HepG2 (cell line): ENCODE measurements around the gene DPH2. TPM values are rescaled to one million over a fixed set of nuclear protein-coding genes. Genes with fewer than 3 reads are reported as not detected.
A peak's percentile ranks its signal among the peaks of the same experiment; 100 is the strongest.

ENCODE experiments used
- ATAC-seq: fragments of 200-7000 bp; cut with Tn5 transposase; 3 replicates; pipeline ENCODE4 v1.9.1; 2020; ENCODE audit warnings: mild to moderate bottlenecking, moderate library complexity
- BruUV-seq: library from RNA; stranded (reverse); fragments of 400-500 nt; replicated peaks from 2 replicates; lab custom pipeline; 2021; lab: Mats Ljungman, UMichigan
- CTCF ChIA-PET: fragments of 300-600 bp; formaldehyde crosslinking; extraction: SDS; loops from one replicate; lab custom pipeline; 2021; ENCODE audit warnings: low total read pairs, inconsistent platforms, low intra/inter-chr PET ratio; lab: Yijun Ruan, JAX
- POLR2A ChIA-PET: fragments of 350-600 bp; sonication (Branson Sonifier 250); formaldehyde crosslinking; loops from one replicate; lab custom pipeline; 2020; ENCODE audit warnings: antibody characterized with exemption, inconsistent platforms; lab: Yijun Ruan, JAX
- DNase-seq: peaks from one replicate; pipeline ENCODE4 v3.0.0-alpha.2; 2015; ENCODE audit warnings: low spot score
- FAIRE-seq: peaks from 3 replicates; lab custom pipeline; 2011; peaks lifted over from hg19 to GRCh38; lab: Jason Lieb, UNC
- H2AFZ ChIP-seq: one replicate; pipeline ENCODE4 v1.6.1; 2011; ENCODE audit warnings: low read length, inconsistent platforms
- H3K27ac ChIP-seq: fragments of 300-600 bp; 3 replicates; pipeline ENCODE4 v1.8.0; 2011; ENCODE audit warnings: mixed run types, mild to moderate bottlenecking, mixed read lengths, low read length, inconsistent platforms; ENCODE audit not compliant: insufficient read depth; ENCODE audit errors: extremely low read length
- H3K27me3 ChIP-seq, 2 experiments: fragments of 200-600 bp in 1 of 2; 2 replicates in 1 of 2; 3 replicates in 1 of 2; pipeline versions ENCODE4 v1.6.0 to v1.8.0; 2011; ENCODE audit warnings: low read length in 2 of 2, mild to moderate bottlenecking in 2 of 2, moderate library complexity in 2 of 2, inconsistent platforms in 1 of 2; ENCODE audit not compliant: insufficient read depth in 2 of 2, control insufficient read depth in 1 of 2
- H3K36me3 ChIP-seq, 2 experiments: fragments of 200-600 bp in 1 of 2; replicated peaks in 1 of 2; 2 replicates in 1 of 2; 3 replicates in 1 of 2; pipeline versions ENCODE4 v1.5.1 to v1.8.0; 2011; ENCODE audit warnings: low read length in 2 of 2, inconsistent platforms in 1 of 2; ENCODE audit not compliant: insufficient read depth in 2 of 2, control insufficient read depth in 1 of 2
- H3K4me1 ChIP-seq: 2 replicates; pipeline ENCODE4 v1.5.1; 2012; ENCODE audit warnings: low read length, inconsistent platforms; ENCODE audit not compliant: insufficient read depth
- H3K4me2 ChIP-seq: 2 replicates; pipeline ENCODE4 v1.6.0; 2011; ENCODE audit warnings: low read depth, low read length, inconsistent platforms
- H3K4me3 ChIP-seq, 3 experiments: fragments of 200-600 bp in 1 of 3; sonication (generic), shearing (Covaris generic) in 1 of 3; replicated peaks in 1 of 3; 2 replicates each; pipeline ENCODE4 v1.5.1; 2011 to 2016; ENCODE audit warnings: low read length in 3 of 3, inconsistent platforms in 2 of 3, low read depth in 2 of 3, mild to moderate bottlenecking in 2 of 3, control low read depth in 1 of 3, mixed read lengths in 1 of 3; ENCODE audit not compliant: insufficient read depth in 1 of 3
- H3K79me2 ChIP-seq: one replicate; pipeline ENCODE4 v1.6.1; 2011; ENCODE audit warnings: low read length, inconsistent platforms; ENCODE audit not compliant: insufficient read depth
- H3K9ac ChIP-seq: 2 replicates; pipeline ENCODE4 v1.6.0; 2011; ENCODE audit warnings: mild to moderate bottlenecking, low read depth, low read length, inconsistent platforms; ENCODE audit not compliant: insufficient read depth
- H3K9me3 ChIP-seq: 2 replicates; pipeline ENCODE4 v1.5.1; 2012; ENCODE audit warnings: mild to moderate bottlenecking, low read length
- H4K20me1 ChIP-seq: 2 replicates; pipeline ENCODE4 v1.6.0; 2011; ENCODE audit warnings: inconsistent platforms, mild to moderate bottlenecking, low read length, moderate library complexity; ENCODE audit not compliant: insufficient read depth
- ATF7 ChIP-seq, 2 experiments: fragments of 450-650 bp in 1 of 2; sonication (generic) in 1 of 2; formaldehyde crosslinking in 1 of 2; IDR thresholded peaks; 2 replicates each; pipeline versions ENCODE4 v1.4.0 to v1.6.1; 2016 to 2020; ENCODE audit warnings: antibody characterized with exemption in 1 of 2, mild to moderate bottlenecking in 1 of 2, missing genetic modification reagents in 1 of 2
- NR2F6 ChIP-seq, 2 experiments: IDR thresholded peaks; 2 replicates each; pipeline ENCODE4 v1.6.1; 2016; ENCODE audit warnings: antibody characterized with exemption in 1 of 2, mild to moderate bottlenecking in 1 of 2
- SRSF4 ChIP-seq: fragments of 200-400 bp; formaldehyde crosslinking; IDR thresholded peaks from one replicate; pipeline ENCODE4 v1.6.1; 2018; ENCODE audit warnings: mild to moderate bottlenecking, low read depth, low read length, moderate library complexity; ENCODE audit not compliant: poor library complexity, severe bottlenecking
- WGBS: methylation state at CpG from one replicate; pipeline ENCODE4 v1.1.6; 2017; ENCODE audit warnings: low lambda C conversion rate; 5-methylcytosine and 5-hydroxymethylcytosine counted together
- in situ Hi-C: cut with HindIII; loops from 2 replicates; pipeline ENCODE4 v1.10.0; 2017; ENCODE audit warnings: low pct_unique_long_range_greater_than_20kb; ENCODE audit not compliant: extremely low pct_ligation_motif_present
- intact Hi-C: fragments of 100-400 bp; cut with micrococcal nuclease; formaldehyde crosslinking; loops from one replicate; pipeline ENCODE4 v1.10.0; 2022; ENCODE audit not compliant: unreplicated experiment
- polyA plus RNA-seq, 8 experiments: library from polyadenylated mRNA; depleted of rRNA in 3 of 8; stranded (reverse) in 7 of 8; unstranded in 1 of 8; fragments of >200 nt; fragmentation: Illumina TruSeq in 4 of 8; extraction: Trizol in 4 of 8; gene quantifications; 2 replicates each; pipeline versions ENCODE4 v1.2.1 to v1.2.3, GENCODE V29; 2011 to 2016; ENCODE audit warnings: low read depth in 4 of 8, missing spikeins in 1 of 8, mixed read lengths in 1 of 8; ENCODE audit not compliant: insufficient read depth in 1 of 8
- total RNA-seq, 5 experiments: library from RNA; depleted of rRNA; stranded (reverse); fragments of >200 nt; fragmentation: Illumina TruSeq; extraction: Trizol; gene quantifications; 2 replicates each; pipeline ENCODE4 v1.2.3, GENCODE V29; 2016; ENCODE audit warnings: low read depth in 1 of 5

DPH2 gene
- total and polyA plus RNA-seq, 2 of the 13 experiments (the other 11 are each of a cell fraction or from before 2014, with no cell fraction given): 32.2 to 38.3 TPM

DNA sequence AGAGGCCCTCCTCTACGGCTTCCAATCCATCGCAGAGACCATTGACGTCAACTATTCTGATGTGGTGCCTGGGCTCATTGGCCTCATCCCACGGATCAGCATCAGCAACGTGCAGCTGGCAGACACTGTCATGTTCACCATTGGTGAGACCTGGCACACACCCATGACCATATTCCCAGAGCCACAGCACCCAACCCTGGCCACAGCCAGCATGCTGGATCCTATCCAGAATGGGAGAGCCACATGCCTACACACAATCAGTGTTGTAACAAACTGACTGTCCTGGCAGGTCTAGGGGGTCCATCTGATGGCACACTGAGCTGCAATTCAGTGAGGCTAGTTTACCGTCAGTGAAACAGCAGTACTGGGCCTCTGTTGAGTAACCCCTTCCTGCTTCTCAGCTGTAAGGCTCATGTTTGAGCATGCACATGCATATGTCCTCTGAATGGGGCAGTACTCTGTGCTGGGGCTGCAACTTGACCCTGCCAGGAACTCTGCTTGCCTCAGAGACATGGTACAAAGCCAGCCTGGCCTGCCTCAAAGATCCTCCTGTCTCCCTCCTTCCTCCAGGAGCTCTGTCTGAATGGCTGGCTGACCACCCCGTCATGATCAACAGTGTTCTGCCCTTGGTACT lies 12.3 kb upstream of the DPH2 start:
- H2AFZ ChIP-seq: no peak overlapping the region
- POLR2A ChIA-PET: no interaction called here
- H3K36me3 ChIP-seq: peaks cover 4 to 21% of the 10 kb centered on the region in 2 experiments; a peak in 4 of 5 replicates
- intact Hi-C loops (no loop called here), in situ Hi-C loops (no loop called here)
- no peaks in the 10 kb centered on the region for H4K20me1 ChIP-seq
- no peaks in the 10 kb centered on the region for H3K27me3 ChIP-seq
- H3K79me2 ChIP-seq: no peaks in the 10 kb centered on the region
- H3K4me2 ChIP-seq: no peak overlapping the region
- H3K4me3 ChIP-seq: no peak overlapping the region
- no TSS peak for BruUV-seq
- CTCF ChIA-PET: no interaction called here
- FAIRE-seq (no peak), ATAC-seq (no peak), DNase-seq (no peak)
- H3K9ac ChIP-seq: no peak overlapping the region
- no peak overlapping the region for H3K27ac ChIP-seq
- no peaks in the 10 kb centered on the region for H3K4me1 ChIP-seq
- H3K9me3 ChIP-seq: no peaks in the 10 kb centered on the region
- TF ChIP-seq SRSF4: no peak
- 95% methylated on average over 6 of the region's 7 CpGs for WGBS

DNA sequence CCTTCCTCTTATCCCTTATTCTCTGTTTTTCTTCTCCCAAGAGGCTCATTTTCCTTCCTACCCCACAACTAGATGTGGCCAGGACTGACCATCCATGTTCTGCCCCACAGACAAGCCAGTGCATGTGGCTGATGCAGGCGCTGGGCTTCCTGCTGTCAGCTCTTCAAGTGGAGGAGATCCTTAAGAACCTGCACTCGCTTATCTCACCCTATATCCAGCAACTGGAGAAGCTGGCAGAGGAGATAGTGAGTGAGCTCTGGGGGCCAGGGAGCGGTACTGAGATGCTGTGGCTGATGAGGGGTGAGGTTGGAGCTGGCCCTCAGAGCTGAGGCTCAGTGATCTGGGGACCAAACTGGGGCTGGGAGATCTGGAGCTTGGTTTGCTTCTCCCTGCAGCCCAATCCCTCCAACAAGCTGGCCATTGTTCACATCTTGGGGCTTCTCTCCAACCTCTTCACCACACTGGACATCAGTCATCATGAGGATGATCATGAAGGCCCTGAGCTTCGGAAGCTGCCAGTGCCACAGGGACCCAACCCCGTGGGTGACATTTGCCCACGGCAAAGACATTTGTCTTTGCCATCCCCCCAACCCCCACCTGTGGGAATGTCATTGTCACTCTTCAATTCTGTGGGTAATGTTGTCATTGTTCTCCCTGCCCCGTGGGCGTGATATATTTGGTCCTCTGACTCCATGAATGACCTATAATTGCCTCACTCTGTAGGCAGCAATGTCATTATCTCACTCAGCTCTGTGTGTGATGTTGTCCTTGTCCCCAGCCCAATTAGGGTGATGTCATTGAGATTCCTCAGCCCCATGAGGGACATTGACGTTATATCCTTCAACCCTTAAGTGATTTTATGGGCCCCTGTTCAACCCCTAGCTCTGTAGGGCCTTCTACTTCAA lies 11.2 kb upstream of the DPH2 start:
- DNase-seq (no peak), ATAC-seq (no peak), FAIRE-seq (no peak)
- intact Hi-C loops: no loop called here
- no peaks in the 10 kb centered on the region for H3K4me1 ChIP-seq
- no peak overlapping the region for H3K9ac ChIP-seq
- H3K79me2 ChIP-seq: no peaks in the 10 kb centered on the region
- in situ Hi-C loops: no loop called here
- ChIA-PET POLR2A (interaction anchor here (0.5 kb wide), 1 partner anchor 9 kb away, joined by 3 read pairs; no protein-coding TSS in a partner anchor), CTCF (no interaction called here)
- TF ChIP-seq ATF7 (IDR thresholded peaks at IDR 0.05): peak; percentile 52
- no peak for TF ChIP-seq ATF7 (CRISPR knock-in tag; IDR thresholded peaks at IDR 0.05)
- TF ChIP-seq NR2F6 (IDR thresholded peaks at IDR 0.05): no peak
- TF ChIP-seq NR2F6 (CRISPR knock-in tag; IDR thresholded peaks at IDR 0.05): no peak
- H3K27me3 ChIP-seq: no peaks in the 10 kb centered on the region
- no peak overlapping the region for H2AFZ ChIP-seq
- no peak overlapping the region for H3K27ac ChIP-seq
- no peaks in the 10 kb centered on the region for H4K20me1 ChIP-seq
- peaks cover 5 to 22% of the 10 kb centered on the region in 2 experiments; a peak in 4 of 5 replicates for H3K36me3 ChIP-seq
- no peak overlapping the region for H3K4me2 ChIP-seq
- H3K9me3 ChIP-seq: no peaks in the 10 kb centered on the region
- BruUV-seq: no TSS peak
- H3K4me3 ChIP-seq: no peak overlapping the region
- 85% methylated on average over 9 of the region's 9 CpGs for WGBS
